HepG2 (cell line): ENCODE data around the gene PMM2. TPM values are rescaled to one million over a fixed set of nuclear protein-coding genes. Genes with fewer than 3 reads are reported as not detected.

Experiments used
- ATAC-seq: fragments of 200-7000 bp; cut with Tn5 transposase; 3 replicates; pipeline ENCODE4 v1.9.1; 2020; ENCODE audit warnings: mild to moderate bottlenecking, moderate library complexity
- BruUV-seq: library from RNA; stranded (reverse); fragments of 400-500 nt; replicated peaks from 2 replicates; lab custom pipeline; 2021; lab: Mats Ljungman, UMichigan
- CTCF ChIA-PET: fragments of 300-600 bp; formaldehyde crosslinking; extraction: SDS; loops from one replicate; lab custom pipeline; 2021; ENCODE audit warnings: low total read pairs, inconsistent platforms, low intra/inter-chr PET ratio; lab: Yijun Ruan, JAX
- POLR2A ChIA-PET: fragments of 350-600 bp; sonication (Branson Sonifier 250); formaldehyde crosslinking; loops from one replicate; lab custom pipeline; 2020; ENCODE audit warnings: antibody characterized with exemption, inconsistent platforms; lab: Yijun Ruan, JAX
- DNase-seq: peaks from one replicate; pipeline ENCODE4 v3.0.0-alpha.2; 2015; ENCODE audit warnings: low spot score
- FAIRE-seq: peaks from 3 replicates; lab custom pipeline; 2011; peaks lifted over from hg19 to GRCh38; lab: Jason Lieb, UNC
- H2AFZ ChIP-seq: one replicate; pipeline ENCODE4 v1.6.1; 2011; ENCODE audit warnings: low read length, inconsistent platforms
- H3K27ac ChIP-seq: fragments of 300-600 bp; 3 replicates; pipeline ENCODE4 v1.8.0; 2011; ENCODE audit warnings: mixed run types, mild to moderate bottlenecking, mixed read lengths, low read length, inconsistent platforms; ENCODE audit not compliant: insufficient read depth; ENCODE audit errors: extremely low read length
- H3K27me3 ChIP-seq, 2 experiments: fragments of 200-600 bp in 1 of 2; 2 replicates in 1 of 2; 3 replicates in 1 of 2; pipeline versions ENCODE4 v1.6.0 to v1.8.0; 2011; ENCODE audit warnings: low read length in 2 of 2, mild to moderate bottlenecking in 2 of 2, moderate library complexity in 2 of 2, inconsistent platforms in 1 of 2; ENCODE audit not compliant: insufficient read depth in 2 of 2, control insufficient read depth in 1 of 2
- H3K36me3 ChIP-seq, 2 experiments: fragments of 200-600 bp in 1 of 2; replicated peaks in 1 of 2; 2 replicates in 1 of 2; 3 replicates in 1 of 2; pipeline versions ENCODE4 v1.5.1 to v1.8.0; 2011; ENCODE audit warnings: low read length in 2 of 2, inconsistent platforms in 1 of 2; ENCODE audit not compliant: insufficient read depth in 2 of 2, control insufficient read depth in 1 of 2
- H3K4me1 ChIP-seq: 2 replicates; pipeline ENCODE4 v1.5.1; 2012; ENCODE audit warnings: low read length, inconsistent platforms; ENCODE audit not compliant: insufficient read depth
- H3K4me2 ChIP-seq: 2 replicates; pipeline ENCODE4 v1.6.0; 2011; ENCODE audit warnings: low read depth, low read length, inconsistent platforms
- H3K4me3 ChIP-seq, 3 experiments: fragments of 200-600 bp in 1 of 3; sonication (generic), shearing (Covaris generic) in 1 of 3; replicated peaks in 1 of 3; 2 replicates each; pipeline ENCODE4 v1.5.1; 2011 to 2016; ENCODE audit warnings: low read length in 3 of 3, inconsistent platforms in 2 of 3, low read depth in 2 of 3, mild to moderate bottlenecking in 2 of 3, control low read depth in 1 of 3, mixed read lengths in 1 of 3; ENCODE audit not compliant: insufficient read depth in 1 of 3
- H3K79me2 ChIP-seq: one replicate; pipeline ENCODE4 v1.6.1; 2011; ENCODE audit warnings: low read length, inconsistent platforms; ENCODE audit not compliant: insufficient read depth
- H3K9ac ChIP-seq: 2 replicates; pipeline ENCODE4 v1.6.0; 2011; ENCODE audit warnings: mild to moderate bottlenecking, low read depth, low read length, inconsistent platforms; ENCODE audit not compliant: insufficient read depth
- H3K9me3 ChIP-seq: 2 replicates; pipeline ENCODE4 v1.5.1; 2012; ENCODE audit warnings: mild to moderate bottlenecking, low read length
- H4K20me1 ChIP-seq: 2 replicates; pipeline ENCODE4 v1.6.0; 2011; ENCODE audit warnings: inconsistent platforms, mild to moderate bottlenecking, low read length, moderate library complexity; ENCODE audit not compliant: insufficient read depth
- EHMT2 ChIP-seq: fragments of 200-600 bp; sonication (generic); IDR thresholded peaks from 2 replicates; pipeline ENCODE4 v1.7.0; 2017; ENCODE audit warnings: antibody characterized with exemption, low read depth, low read length, borderline replicate concordance
- HDAC6 ChIP-seq: fragments of 200-600 bp; sonication (generic); IDR thresholded peaks from 2 replicates; pipeline ENCODE4 v1.7.0; 2017; ENCODE audit warnings: mild to moderate bottlenecking, antibody characterized with exemption, low read length, low read depth
- KDM2A ChIP-seq: sonication (generic); formaldehyde crosslinking; IDR thresholded peaks from 2 replicates; pipeline ENCODE4 v1.4.0; 2020; ENCODE audit warnings: low read depth, missing genetic modification reagents, borderline replicate concordance
- KLF6 ChIP-seq: IDR thresholded peaks from 2 replicates; pipeline ENCODE4 v1.8.0; 2016; ENCODE audit warnings: missing biosample characterization, missing genetic modification reagents
- PAX8 ChIP-seq: sonication (generic); formaldehyde crosslinking; IDR thresholded peaks from 2 replicates; pipeline ENCODE4 v1.8.0; 2022; ENCODE audit warnings: mild to moderate bottlenecking, missing genetic modification reagents, borderline replicate concordance
- PITX1 ChIP-seq: sonication (generic); formaldehyde crosslinking; IDR thresholded peaks from 2 replicates; pipeline ENCODE4 v1.5.1; 2020; ENCODE audit warnings: mild to moderate bottlenecking, missing genetic modification reagents
- PREB ChIP-seq: sonication (generic); formaldehyde crosslinking; IDR thresholded peaks from 2 replicates; pipeline ENCODE4 v1.4.0; 2020; ENCODE audit warnings: missing genetic modification reagents
- SNAPC5 ChIP-seq: sonication (generic); formaldehyde crosslinking; IDR thresholded peaks from 2 replicates; pipeline ENCODE4 v1.8.1; 2023; ENCODE audit warnings: mild to moderate bottlenecking, missing genetic modification reagents, borderline replicate concordance
- ZNF280D ChIP-seq: sonication (generic); formaldehyde crosslinking; IDR thresholded peaks from 2 replicates; pipeline ENCODE4 v1.5.1; 2020; ENCODE audit warnings: mild to moderate bottlenecking, missing genetic modification reagents
- ZNF414 ChIP-seq: sonication (generic); formaldehyde crosslinking; IDR thresholded peaks from 2 replicates; pipeline ENCODE4 v1.5.0; 2020; ENCODE audit warnings: missing genetic modification reagents
- ZNF639 ChIP-seq: conservative IDR thresholded peaks from 2 replicates; pipeline ENCODE4 v1.6.1; 2018; ENCODE audit warnings: missing genetic modification reagents
- ZSCAN22 ChIP-seq: sonication (generic); formaldehyde crosslinking; IDR thresholded peaks from 2 replicates; pipeline ENCODE4 v1.4.0; 2020; ENCODE audit warnings: mild to moderate bottlenecking, missing genetic modification reagents
- WGBS: methylation state at CpG from one replicate; pipeline ENCODE4 v1.1.6; 2017; ENCODE audit warnings: low lambda C conversion rate; 5-methylcytosine and 5-hydroxymethylcytosine counted together
- in situ Hi-C: cut with HindIII; loops from 2 replicates; pipeline ENCODE4 v1.10.0; 2017; ENCODE audit warnings: low pct_unique_long_range_greater_than_20kb; ENCODE audit not compliant: extremely low pct_ligation_motif_present
- intact Hi-C: fragments of 100-400 bp; cut with micrococcal nuclease; formaldehyde crosslinking; loops from one replicate; pipeline ENCODE4 v1.10.0; 2022; ENCODE audit not compliant: unreplicated experiment
- polyA plus RNA-seq, 8 experiments: library from polyadenylated mRNA; depleted of rRNA in 3 of 8; stranded (reverse) in 7 of 8; unstranded in 1 of 8; fragments of >200 nt; fragmentation: Illumina TruSeq in 4 of 8; extraction: Trizol in 4 of 8; gene quantifications; 2 replicates each; pipeline versions ENCODE4 v1.2.1 to v1.2.3, GENCODE V29; 2011 to 2016; ENCODE audit warnings: low read depth in 4 of 8, missing spikeins in 1 of 8, mixed read lengths in 1 of 8; ENCODE audit not compliant: insufficient read depth in 1 of 8
- total RNA-seq, 5 experiments: library from RNA; depleted of rRNA; stranded (reverse); fragments of >200 nt; fragmentation: Illumina TruSeq; extraction: Trizol; gene quantifications; 2 replicates each; pipeline ENCODE4 v1.2.3, GENCODE V29; 2016; ENCODE audit warnings: low read depth in 1 of 5

Gene PMM2
- total and polyA plus RNA-seq, 2 of the 13 experiments (the other 11 are each of a cell fraction or from before 2014, with no cell fraction given), result 52.2 to 93.7 TPM

GRCh38 chr16:8763899-8764298 lies 33.7 kb upstream of the PMM2 start:
- POLR2A ChIA-PET, result no interaction called here
- peaks cover 28 to 70% of the 10 kb centered on the region in 2 experiments for H3K36me3 ChIP-seq
- H4K20me1 ChIP-seq, result no peaks in the 10 kb centered on the region
- H3K9ac ChIP-seq, result no peak overlapping the region
- WGBS, result 95% methylated on average over 10 of the region's 10 CpGs
- ATAC-seq (no peak), DNase-seq (no peak), FAIRE-seq (no peak)
- in situ Hi-C loops (no loop called here), intact Hi-C loops (no loop called here)
- H3K79me2 ChIP-seq, result no peaks in the 10 kb centered on the region
- H3K27ac ChIP-seq, result no peak overlapping the region
- no peaks in the 10 kb centered on the region for H3K9me3 ChIP-seq
- H2AFZ ChIP-seq, result no peak overlapping the region
- no peak for TF ChIP-seq KLF6
- no peak for TF ChIP-seq PREB (CRISPR knock-in tag)
- TF ChIP-seq HDAC6, result no peak
- no peak for TF ChIP-seq ZNF414
- TF ChIP-seq ZNF280D (CRISPR knock-in tag), result no peak
- no peak for TF ChIP-seq PITX1 (CRISPR knock-in tag)
- TF ChIP-seq EHMT2, result no peak
- no peak for TF ChIP-seq KDM2A (CRISPR knock-in tag)
- TF ChIP-seq SNAPC5 (CRISPR knock-in tag), result no peak
- TF ChIP-seq PAX8 (CRISPR knock-in tag), result no peak
- no peak for TF ChIP-seq ZNF639
- TF ChIP-seq ZSCAN22, result no peak
- TF ChIP-seq, all 625 proteins: peak for 0
- CTCF ChIA-PET, result no interaction called here
- Histone ChIP-seq H3K4me1 (no peaks in the 10 kb centered on the region), H3K27me3 (no peaks in the 10 kb centered on the region), H3K4me3 (no peak overlapping the region), H3K4me2 (no peak overlapping the region)
- BruUV-seq, result no TSS peak
